GM19468 (cell line): ENCODE results near the gene TTYH3.

Source experiments
- ATAC-seq: cut with Tn5 transposase; IDR thresholded peaks from one replicate; pipeline ENCODE4 v1.9.1; 2021; ENCODE audit warnings: mild to moderate bottlenecking, moderate library complexity, moderate number of reproducible peaks; ENCODE audit not compliant: unreplicated experiment; ENCODE audit errors: extremely low read depth

Gene TTYH3

GRCh38 chr7:2701424-2701823 lies 69.6 kb downstream of the TTYH3 start:
- ATAC-seq = no peak

GRCh38 chr7:2701832-2702593 lies 70.2 kb downstream of the TTYH3 start:
- no peak for ATAC-seq

GRCh38 chr7:2702594-2702957 lies 70.8 kb downstream of the TTYH3 start:
- no peak for ATAC-seq

GRCh38 chr7:2705371-2706096 lies 73.7 kb downstream of the TTYH3 start:
- no peak for ATAC-seq

- no peak for ATAC-seq
Observed at GRCh38 chr7:2706685-2707126, 74.9 kb downstream of the TTYH3 start.

GRCh38 chr7:2707481-2707880 lies 75.7 kb downstream of the TTYH3 start:
- no peak for ATAC-seq

GRCh38 chr7:2708041-2708440 lies 76.3 kb downstream of the TTYH3 start:
- ATAC-seq = no peak

- no peak for ATAC-seq
Observed at GRCh38 chr7:2708547-2709310, 76.9 kb downstream of the TTYH3 start.

- peak; percentile 55 for ATAC-seq
Observed at GRCh38 chr7:2709553-2710285, 77.9 kb downstream of the TTYH3 start.

GRCh38 chr7:2710286-2710655 lies 78.5 kb downstream of the TTYH3 start:
- no peak for ATAC-seq

- no peak for ATAC-seq
Observed at GRCh38 chr7:2710901-2711551, 79.2 kb downstream of the TTYH3 start.

GRCh38 chr7:2711895-2712675 lies 80.3 kb downstream of the TTYH3 start:
- no peak for ATAC-seq

- no peak for ATAC-seq
Observed at GRCh38 chr7:2713370-2713769, 81.6 kb downstream of the TTYH3 start.

GRCh38 chr7:2713978-2714377 lies 82.2 kb downstream of the TTYH3 start:
- ATAC-seq = no peak
